Right kidney (tissue), 1 donor: Measurements from ENCODE around the gene ADISSP.

Experiments used
- DNase-seq: peaks from one replicate; pipeline ENCODE4 v3.0.0-alpha.2; 2016

Gene ADISSP

GRCh38 chr20:3781153-3781910, 13.8 kb upstream of the ADISSP start, which contains the start of gene SPEF1:
SPEF1 (minus strand) TSS chr20:3781448; CDS start chr20:3781287, 161 bp downstream.
- peak; percentile 66 for DNase-seq

- no peak for DNase-seq
Measured at GRCh38 chr20:3778976-3779375, 11.4 kb upstream of the ADISSP start.

- peak; percentile 78 for DNase-seq
Measured at GRCh38 chr20:3777716-3778629, 10.4 kb upstream of the ADISSP start.

GRCh38 chr20:3777381-3777715, 9.8 kb upstream of the ADISSP start:
- DNase-seq = no peak

DNA sequence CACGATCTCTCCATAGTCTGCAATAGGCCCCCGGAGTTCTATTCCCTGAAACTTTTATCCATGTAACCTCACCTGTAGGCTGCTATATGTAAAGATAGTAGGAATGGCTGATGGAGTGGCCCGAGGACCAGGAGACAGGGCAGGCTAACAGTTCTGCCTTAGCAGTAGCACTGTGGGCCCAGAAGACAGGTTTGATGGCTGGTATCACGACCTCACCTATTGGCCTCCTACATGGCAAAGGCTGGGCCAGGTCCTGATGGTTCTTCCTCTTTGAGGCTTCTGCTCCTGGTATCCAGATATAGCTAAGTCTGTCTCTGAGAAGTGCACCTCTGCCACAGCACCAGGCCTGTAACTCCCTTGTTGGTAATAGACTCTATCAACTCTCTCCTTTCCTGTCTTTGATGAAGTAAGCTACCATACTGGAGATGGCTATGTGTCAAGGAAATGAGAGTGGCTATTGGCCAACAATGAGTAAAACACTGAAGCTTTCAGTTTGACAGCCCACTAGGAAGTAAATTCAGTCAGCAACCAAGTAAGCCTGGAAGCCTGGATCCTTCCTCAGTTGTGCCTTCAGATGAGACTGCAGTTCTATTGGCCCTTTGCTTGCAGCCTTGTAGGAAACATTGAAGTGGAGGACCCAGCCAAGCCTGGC, 8.0 kb upstream of the ADISSP start:
- DNase-seq = no peak

GRCh38 chr20:3771552-3772058, 4.1 kb upstream of the ADISSP start:
- no peak for DNase-seq

DNA sequence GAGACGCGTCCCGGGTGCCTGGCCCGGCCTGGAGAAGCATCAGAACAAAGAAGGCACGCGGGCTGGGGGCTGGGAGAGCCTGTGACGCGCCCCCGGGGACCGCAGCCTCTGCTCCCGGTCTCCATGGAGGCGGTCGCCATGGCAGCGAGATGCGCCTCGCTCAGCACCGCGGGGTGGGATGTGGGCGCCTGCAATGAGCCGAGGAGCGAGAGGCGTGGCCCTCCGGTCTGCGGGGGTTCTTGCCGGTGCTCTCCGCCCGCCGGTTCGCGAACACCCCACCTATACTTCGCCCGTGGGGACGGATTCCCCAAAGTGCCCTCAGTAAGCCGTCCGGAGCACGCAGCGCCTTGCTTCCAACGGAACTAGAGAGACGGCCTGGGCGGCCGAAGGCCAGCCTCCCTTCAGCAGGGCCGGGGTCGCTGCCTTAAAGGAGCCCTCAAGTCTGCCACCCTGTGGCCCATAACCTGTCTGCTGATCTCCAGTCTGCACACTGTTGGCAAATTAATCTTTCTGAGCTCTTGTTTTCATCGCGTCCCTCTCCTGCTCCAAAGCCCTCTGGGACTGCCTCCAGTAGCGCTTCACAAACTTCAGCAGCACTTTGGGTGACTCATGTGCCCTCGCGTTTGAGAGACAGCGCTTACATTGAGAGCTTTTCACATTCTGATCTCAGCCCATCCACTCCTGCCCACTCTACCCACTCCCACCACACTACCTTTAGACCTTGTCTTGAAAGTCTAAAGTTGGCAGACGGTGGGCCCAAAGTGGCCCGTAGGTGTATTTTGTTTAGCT, 983 bp upstream of the ADISSP start:
- peak; percentile 91 for DNase-seq

GRCh38 chr20:3767110-3767426, 485 bp downstream of the ADISSP start:
- DNase-seq = no peak

DNA sequence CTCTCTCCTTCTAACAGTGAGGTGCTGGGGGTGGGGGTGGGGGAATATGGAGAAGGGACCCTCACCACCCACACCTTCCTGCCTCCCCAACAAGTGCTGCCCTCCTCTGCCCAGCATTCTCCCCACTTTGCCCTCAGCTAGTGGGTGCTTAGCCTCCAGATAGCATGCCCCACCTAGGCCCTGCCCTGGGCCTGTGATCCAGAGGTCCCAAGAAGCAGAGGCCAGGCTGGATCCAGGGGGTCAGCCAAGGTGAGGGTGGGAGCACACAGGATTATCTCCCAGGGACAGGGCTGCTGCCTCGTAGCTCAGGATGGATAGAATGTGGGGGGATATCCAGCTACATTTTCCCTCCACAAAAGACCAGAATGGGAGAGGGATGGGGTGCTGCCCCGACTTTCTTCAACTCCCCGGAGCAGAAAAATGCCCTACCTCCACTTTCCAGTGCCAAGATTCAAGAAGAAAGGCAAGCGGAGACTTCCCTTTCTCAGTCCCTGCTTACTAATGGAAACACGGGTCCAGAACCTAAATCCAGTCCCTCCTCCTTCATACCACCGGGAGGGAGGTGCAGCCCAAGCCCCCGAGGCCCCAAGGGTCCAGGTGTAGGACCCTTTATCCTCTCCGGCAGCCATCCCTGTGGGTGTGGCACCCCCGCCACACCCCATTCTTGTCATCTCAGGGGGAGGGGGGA, 987 bp downstream of the ADISSP start:
- DNase-seq = no peak

DNA sequence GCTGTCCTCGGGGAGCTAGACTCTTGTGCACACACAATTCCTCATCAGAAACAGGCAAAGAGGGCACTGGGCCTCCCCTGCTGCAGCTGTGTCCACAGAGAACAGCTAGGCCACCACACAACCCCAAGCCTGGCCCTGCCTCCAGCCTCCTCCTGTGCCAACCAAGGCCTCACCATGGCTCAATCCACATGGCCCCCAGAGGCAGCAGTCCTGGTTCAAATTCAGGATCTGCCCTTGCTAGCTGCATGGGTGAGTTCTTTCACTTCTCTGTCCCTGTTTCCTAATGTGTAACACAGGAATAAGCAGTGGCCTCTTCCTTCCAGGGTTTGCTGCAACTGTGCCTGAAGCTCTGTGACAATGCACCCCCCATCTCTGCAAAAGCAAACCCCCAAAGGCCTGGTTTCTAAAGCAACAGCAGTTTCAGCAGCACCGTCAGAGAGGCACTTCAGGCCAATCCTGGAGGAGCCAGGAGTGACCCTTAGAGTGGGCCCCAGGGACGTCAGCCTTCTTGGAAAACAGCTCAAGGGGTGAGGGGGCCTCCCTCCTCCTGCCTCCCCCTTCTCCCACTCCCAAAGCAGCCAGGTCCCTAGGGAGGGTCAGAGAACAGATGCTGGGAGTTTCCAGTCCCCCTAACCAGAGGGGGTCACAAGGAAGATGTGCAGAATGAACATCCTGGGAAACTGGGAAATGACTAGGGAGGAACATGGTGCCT, 2.2 kb downstream of the ADISSP start:
- DNase-seq = no peak

DNA sequence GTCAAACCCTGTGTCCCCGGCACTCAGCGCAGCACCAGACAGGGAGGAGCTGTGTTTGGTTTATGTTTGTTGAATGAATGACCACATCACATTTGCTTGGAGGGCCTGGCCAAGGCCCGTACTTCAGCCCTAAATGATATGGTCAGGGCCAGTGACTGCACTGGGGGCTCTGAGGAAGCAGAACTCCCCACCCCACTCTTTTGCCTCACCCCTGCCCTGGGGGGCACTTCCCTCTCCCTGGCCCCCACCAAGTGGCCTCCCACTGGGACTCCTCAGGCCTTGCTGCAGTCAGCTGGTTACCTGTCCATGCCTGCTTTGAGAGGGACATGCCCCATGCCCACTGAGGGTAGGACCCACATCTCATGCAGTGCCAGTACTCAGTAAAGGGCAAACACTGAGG, 2.9 kb downstream of the ADISSP start:
- no peak for DNase-seq

- DNase-seq = no peak
Measured at GRCh38 chr20:3763671-3764601, 3.6 kb downstream of the ADISSP start.

- DNase-seq = no peak
Measured at GRCh38 chr20:3760655-3761348, 6.8 kb downstream of the ADISSP start.

GRCh38 chr20:3759884-3760283, 7.7 kb downstream of the ADISSP start:
- no peak for DNase-seq

DNA sequence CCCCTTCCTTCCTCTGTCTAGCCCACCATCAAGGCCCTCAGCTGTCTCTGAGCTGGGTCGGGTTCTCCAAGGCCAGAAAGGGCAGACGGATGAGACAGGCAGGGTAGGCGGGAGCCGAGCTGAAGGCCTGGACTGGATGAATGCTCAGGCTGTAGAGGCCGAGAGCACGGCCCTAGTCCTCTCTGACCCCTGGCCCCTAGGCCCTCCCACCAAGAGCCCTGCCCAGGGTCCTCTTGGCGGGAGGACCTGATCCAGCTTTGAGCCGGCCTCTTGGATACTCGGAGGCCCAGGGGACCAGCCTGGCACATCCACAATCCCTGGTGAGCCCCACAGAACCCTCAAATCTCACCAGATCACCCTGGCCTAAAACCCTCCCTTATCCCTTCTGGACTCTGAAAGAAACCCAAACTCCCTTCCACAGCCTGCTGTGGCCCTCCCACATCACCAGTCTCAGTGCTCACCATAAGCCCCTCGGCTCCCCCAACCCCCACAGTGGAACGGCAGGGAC, 8.2 kb downstream of the ADISSP start:
- no peak for DNase-seq

DNA sequence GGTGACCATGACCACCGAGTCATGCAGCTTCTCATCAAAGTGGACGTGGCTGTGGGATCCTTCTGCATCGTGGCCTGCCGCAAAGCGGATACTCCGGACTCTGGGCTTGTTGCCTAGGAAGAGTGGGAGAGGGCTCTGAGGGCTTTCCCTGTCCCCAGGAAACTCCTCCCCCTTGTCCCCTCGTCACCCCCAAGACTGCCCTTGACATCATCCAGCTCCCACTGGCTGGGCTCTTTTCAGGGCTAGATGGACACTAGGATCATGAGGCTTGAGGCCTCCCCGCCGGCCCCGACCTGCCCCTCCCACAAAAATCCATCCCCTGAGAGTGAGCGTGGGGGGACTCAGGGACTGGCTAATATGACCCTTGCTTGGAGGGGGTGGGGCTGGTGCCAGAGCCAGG, 9.0 kb downstream of the ADISSP start:
- DNase-seq = no peak

DNA sequence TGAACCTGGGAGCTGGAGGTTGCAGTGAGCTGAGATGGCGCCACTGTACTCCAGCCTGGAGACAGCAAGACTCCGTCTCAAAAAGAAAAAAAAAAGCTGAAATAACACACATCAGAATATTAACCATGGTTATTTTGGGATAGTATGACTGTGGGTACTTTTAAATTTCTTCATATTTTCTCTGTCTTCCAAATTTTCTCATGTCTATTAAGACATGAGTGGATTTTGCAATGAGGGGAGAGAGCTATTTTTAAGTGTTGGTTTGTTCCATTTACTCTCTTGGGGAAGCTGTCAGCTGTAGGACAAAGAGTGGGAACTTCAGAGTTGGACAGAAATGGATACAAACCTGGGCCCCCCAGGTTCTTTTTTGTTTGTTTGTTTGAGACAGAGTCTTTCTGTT, 10.3 kb downstream of the ADISSP start:
- DNase-seq = no peak

GRCh38 chr20:3755814-3756480, 11.6 kb downstream of the ADISSP start:
- no peak for DNase-seq
